ENCODE measurements around the gene POU2F3.

DNA sequence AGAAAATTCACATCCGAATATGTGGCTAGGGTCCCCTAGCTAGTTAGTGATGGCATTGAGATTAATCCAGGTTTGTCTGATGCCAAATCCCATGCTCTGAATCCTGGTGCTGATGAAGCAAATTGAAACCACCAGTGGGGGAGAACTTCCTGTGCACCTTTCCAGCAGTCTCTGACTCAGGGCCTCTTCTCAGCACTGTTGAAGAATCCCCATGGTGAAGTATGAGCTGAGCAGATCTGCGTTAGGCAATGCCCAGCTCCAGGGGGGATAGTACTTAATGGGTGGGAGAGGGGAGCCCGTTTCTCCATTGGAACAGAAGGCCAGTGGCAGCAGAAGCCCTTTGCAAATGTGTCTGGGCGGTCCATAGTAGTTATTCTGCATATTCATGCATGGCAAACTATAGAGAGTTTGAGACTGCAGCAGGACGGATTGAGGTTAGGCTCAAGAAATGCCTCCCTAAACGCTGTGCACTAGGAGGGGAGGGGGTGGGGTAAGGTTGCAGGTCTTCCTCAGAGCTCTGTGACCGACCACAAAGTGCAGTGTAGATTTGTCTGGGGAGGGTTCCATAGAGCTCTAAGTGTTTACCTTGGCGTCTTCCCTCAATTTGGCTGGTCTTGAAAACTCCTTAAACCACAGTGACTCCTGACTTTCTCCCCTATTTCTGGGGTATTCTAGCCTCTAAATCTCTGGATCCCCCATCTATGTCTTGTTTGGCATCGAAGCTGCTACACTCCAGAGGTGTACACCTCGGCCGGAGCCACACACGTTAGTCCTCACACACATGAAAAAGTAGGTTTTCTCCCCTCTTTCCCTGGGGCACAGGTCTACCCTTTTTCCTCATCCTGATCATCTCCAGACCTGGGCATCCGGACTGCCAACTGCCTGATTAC lies 4.8 kb downstream of the POU2F3 start:
- TF ChIP-seq REPIN1 (tag by site-specific recombination; IDR thresholded peaks at IDR 0.05; ENCODE audit: low read depth) (no peak), ZNF132 (tag by site-specific recombination; IDR thresholded peaks at IDR 0.05; ENCODE audit: borderline replicate concordance) (no peak), CTCF (tag by site-specific recombination; IDR thresholded peaks at IDR 0.05) (no peak), ZNF664 (tag by site-specific recombination; IDR thresholded peaks at IDR 0.05) (no peak), ZNF10 (tag by site-specific recombination; IDR thresholded peaks at IDR 0.05) (no peak), ZNF660 (tag by site-specific recombination; IDR thresholded peaks at IDR 0.05) (no peak), ZNF280D (tag by site-specific recombination; IDR thresholded peaks at IDR 0.05) (no peak), KLF16 (tag by site-specific recombination; IDR thresholded peaks at IDR 0.05) (no peak), ZBTB17 (tag by site-specific recombination; IDR thresholded peaks at IDR 0.05) (no peak), ZNF423 (tag by site-specific recombination; IDR thresholded peaks at IDR 0.05) (no peak), ZNF274 (IDR thresholded peaks at IDR 0.05; ENCODE audit: low read length) (no peak), ZNF274 (tag by site-specific recombination; IDR thresholded peaks at IDR 0.05; ENCODE audit: borderline replicate concordance) (no peak), ZNF621 (tag by site-specific recombination; IDR thresholded peaks at IDR 0.05) (no peak)
- TF ChIP-seq, protein P1, sequence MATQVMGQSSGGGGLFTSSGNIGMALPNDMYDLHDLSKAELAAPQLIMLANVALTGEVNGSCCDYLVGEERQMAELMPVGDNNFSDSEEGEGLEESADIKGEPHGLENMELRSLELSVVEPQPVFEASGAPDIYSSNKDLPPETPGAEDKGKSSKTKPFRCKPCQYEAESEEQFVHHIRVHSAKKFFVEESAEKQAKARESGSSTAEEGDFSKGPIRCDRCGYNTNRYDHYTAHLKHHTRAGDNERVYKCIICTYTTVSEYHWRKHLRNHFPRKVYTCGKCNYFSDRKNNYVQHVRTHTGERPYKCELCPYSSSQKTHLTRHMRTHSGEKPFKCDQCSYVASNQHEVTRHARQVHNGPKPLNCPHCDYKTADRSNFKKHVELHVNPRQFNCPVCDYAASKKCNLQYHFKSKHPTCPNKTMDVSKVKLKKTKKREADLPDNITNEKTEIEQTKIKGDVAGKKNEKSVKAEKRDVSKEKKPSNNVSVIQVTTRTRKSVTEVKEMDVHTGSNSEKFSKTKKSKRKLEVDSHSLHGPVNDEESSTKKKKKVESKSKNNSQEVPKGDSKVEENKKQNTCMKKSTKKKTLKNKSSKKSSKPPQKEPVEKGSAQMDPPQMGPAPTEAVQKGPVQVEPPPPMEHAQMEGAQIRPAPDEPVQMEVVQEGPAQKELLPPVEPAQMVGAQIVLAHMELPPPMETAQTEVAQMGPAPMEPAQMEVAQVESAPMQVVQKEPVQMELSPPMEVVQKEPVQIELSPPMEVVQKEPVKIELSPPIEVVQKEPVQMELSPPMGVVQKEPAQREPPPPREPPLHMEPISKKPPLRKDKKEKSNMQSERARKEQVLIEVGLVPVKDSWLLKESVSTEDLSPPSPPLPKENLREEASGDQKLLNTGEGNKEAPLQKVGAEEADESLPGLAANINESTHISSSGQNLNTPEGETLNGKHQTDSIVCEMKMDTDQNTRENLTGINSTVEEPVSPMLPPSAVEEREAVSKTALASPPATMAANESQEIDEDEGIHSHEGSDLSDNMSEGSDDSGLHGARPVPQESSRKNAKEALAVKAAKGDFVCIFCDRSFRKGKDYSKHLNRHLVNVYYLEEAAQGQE (tag by site-specific recombination; IDR thresholded peaks at IDR 0.05) = no peak
- TF ChIP-seq, protein P2, sequence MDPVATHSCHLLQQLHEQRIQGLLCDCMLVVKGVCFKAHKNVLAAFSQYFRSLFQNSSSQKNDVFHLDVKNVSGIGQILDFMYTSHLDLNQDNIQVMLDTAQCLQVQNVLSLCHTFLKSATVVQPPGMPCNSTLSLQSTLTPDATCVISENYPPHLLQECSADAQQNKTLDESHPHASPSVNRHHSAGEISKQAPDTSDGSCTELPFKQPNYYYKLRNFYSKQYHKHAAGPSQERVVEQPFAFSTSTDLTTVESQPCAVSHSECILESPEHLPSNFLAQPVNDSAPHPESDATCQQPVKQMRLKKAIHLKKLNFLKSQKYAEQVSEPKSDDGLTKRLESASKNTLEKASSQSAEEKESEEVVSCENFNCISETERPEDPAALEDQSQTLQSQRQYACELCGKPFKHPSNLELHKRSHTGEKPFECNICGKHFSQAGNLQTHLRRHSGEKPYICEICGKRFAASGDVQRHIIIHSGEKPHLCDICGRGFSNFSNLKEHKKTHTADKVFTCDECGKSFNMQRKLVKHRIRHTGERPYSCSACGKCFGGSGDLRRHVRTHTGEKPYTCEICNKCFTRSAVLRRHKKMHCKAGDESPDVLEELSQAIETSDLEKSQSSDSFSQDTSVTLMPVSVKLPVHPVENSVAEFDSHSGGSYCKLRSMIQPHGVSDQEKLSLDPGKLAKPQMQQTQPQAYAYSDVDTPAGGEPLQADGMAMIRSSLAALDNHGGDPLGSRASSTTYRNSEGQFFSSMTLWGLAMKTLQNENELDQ (tag by site-specific recombination; IDR thresholded peaks at IDR 0.05; ENCODE audit: low read depth) = no peak
